GM19372 (cell line): Measurements from ENCODE around the gene SCARB2.

ENCODE experiments used
- ATAC-seq: cut with Tn5 transposase; IDR thresholded peaks from one replicate; pipeline ENCODE4 v1.9.1; 2021; ENCODE audit warnings: mild to moderate bottlenecking, low read depth, moderate library complexity; ENCODE audit not compliant: unreplicated experiment

The SCARB2 gene

GRCh38 chr4:76160355-76160754 is 53.3 kb downstream of the SCARB2 start:
- ATAC-seq: no peak

- no peak for ATAC-seq
Observed at GRCh38 chr4:76156635-76157034, 57.0 kb downstream of the SCARB2 start.

- ATAC-seq: no peak
Observed at GRCh38 chr4:76155979-76156378, 57.6 kb downstream of the SCARB2 start.

GRCh38 chr4:76153356-76153755 is 60.3 kb downstream of the SCARB2 start:
- no peak for ATAC-seq

- ATAC-seq: peak; percentile 97
Observed at GRCh38 chr4:76148142-76148865, 65.3 kb downstream of the SCARB2 start, which contains the start of gene NUP54. Gene NUP54 (minus strand): TSS chr4:76148397. CDS start chr4:76148374, 23 bp downstream.

- ATAC-seq: peak; percentile 28
Observed at GRCh38 chr4:76147454-76148141, 66.0 kb downstream of the SCARB2 start.

GRCh38 chr4:76144546-76144945 is 69.1 kb downstream of the SCARB2 start:
- no peak for ATAC-seq

GRCh38 chr4:76141241-76141640 is 72.4 kb downstream of the SCARB2 start:
- ATAC-seq: no peak

- ATAC-seq: no peak
Observed at GRCh38 chr4:76127754-76128153, 85.9 kb downstream of the SCARB2 start.

- ATAC-seq: no peak
Observed at GRCh38 chr4:76125816-76126215, 87.8 kb downstream of the SCARB2 start.

GRCh38 chr4:76120199-76120598 is 93.4 kb downstream of the SCARB2 start:
- no peak for ATAC-seq

GRCh38 chr4:76117536-76117935 is 96.1 kb downstream of the SCARB2 start:
- ATAC-seq: no peak

- no peak for ATAC-seq
Observed at GRCh38 chr4:76116821-76117220, 96.8 kb downstream of the SCARB2 start.
